Breast epithelium (tissue), 4 donors: ENCODE results near the gene MLXIP. TPM values are rescaled to one million over a fixed set of nuclear protein-coding genes. Genes with fewer than 3 reads are reported as not detected.

ENCODE experiments used
- DNase-seq, 2 donors: peaks; one replicate each; pipeline ENCODE4 v3.0.0-alpha.2; 2019; ENCODE audit warnings: low spot score in 2 of 2
- H3K27ac ChIP-seq, 2 donors: fragments of 200-600 bp; sonication (generic) in 1 of 2; one replicate each; pipeline ENCODE4 v1.5.1; 2016 to 2019; ENCODE audit warnings: mild to moderate bottlenecking in 1 of 2
- H3K27me3 ChIP-seq, 2 donors: fragments of 200-600 bp; sonication (generic) in 1 of 2; one replicate each; pipeline versions ENCODE4 v1.5.1 to v1.6.0; 2017 to 2019; ENCODE audit warnings: control low read depth in 1 of 2, mild to moderate bottlenecking in 1 of 2
- H3K36me3 ChIP-seq: fragments of 200-600 bp; one replicate; pipeline ENCODE4 v1.5.1; 2019
- H3K4me1 ChIP-seq, 2 donors: fragments of 200-600 bp; sonication (generic); one replicate each; pipeline ENCODE4 v1.5.1; 2016 to 2019; ENCODE audit warnings: control low read depth in 1 of 2
- H3K4me3 ChIP-seq, 3 donors: fragments of 200-600 bp; sonication (generic); 1 replicate in 2 of 3; 2 replicates in 1 of 3; pipeline ENCODE4 v1.5.1; 2016 to 2019; ENCODE audit warnings: mild to moderate bottlenecking in 3 of 3, moderate library complexity in 2 of 3
- H3K9me3 ChIP-seq, 2 donors: fragments of 200-600 bp; sonication (generic) in 1 of 2; one replicate each; pipeline ENCODE4 v1.5.1; 2016 to 2019; ENCODE audit warnings: control low read depth in 1 of 2
- CTCF ChIP-seq, 3 donors: fragments of 450-650 bp; IDR thresholded peaks; one replicate each; pipeline ENCODE4 v1.5.1; 2016 to 2017; ENCODE audit warnings: antibody characterized with exemption in 3 of 3, mild to moderate bottlenecking in 3 of 3, moderate library complexity in 3 of 3
- POLR2A ChIP-seq: fragments of 450-650 bp; IDR thresholded peaks from one replicate; pipeline ENCODE4 v1.6.1; 2016; ENCODE audit warnings: antibody characterized with exemption, mild to moderate bottlenecking, moderate library complexity
- POLR2AphosphoS5 ChIP-seq, 3 donors: sonication (generic); formaldehyde crosslinking; IDR thresholded peaks; one replicate each; pipeline ENCODE4 v1.6.1; 2017; ENCODE audit warnings: antibody characterized with exemption in 3 of 3
- intact Hi-C: fragments of 100-400 bp; cut with DNase I; formaldehyde crosslinking; loops from one replicate; pipeline ENCODE4 v1.15.1; 2023; ENCODE audit warnings: low total_unique reads
- total RNA-seq, 3 donors: library from RNA; depleted of rRNA; stranded (reverse); fragments of >200 nt; gene quantifications; one replicate each; pipeline ENCODE4 v1.1.0, GENCODE V29; 2016

Gene MLXIP
- total RNA-seq, 3 donors from 2014 or later = 21.1 to 31.1 (median 28.2) TPM

- Histone ChIP-seq H3K4me1 (peaks cover 0 to 3% of the 10 kb centered on the region in 2 donors), H3K4me3 (no peak overlapping the region), H3K27ac (no peak overlapping the region), H3K27me3 (no peaks in the 10 kb centered on the region), H3K36me3 (no peaks in the 10 kb centered on the region), H3K9me3 (no peaks in the 10 kb centered on the region)
- DNase-seq = no peak
- intact Hi-C loops = no loop called here
- TF ChIP-seq CTCF (IDR thresholded peaks at IDR 0.05) (no peak), POLR2AphosphoS5 (IDR thresholded peaks at IDR 0.05) (no peak), POLR2A (no peak)
These were observed 45.2 kb downstream of the MLXIP start for GRCh38 chr12:122123761-122124145.

GRCh38 chr12:122124370-122124769, 45.8 kb downstream of the MLXIP start:
- TF ChIP-seq CTCF (IDR thresholded peaks at IDR 0.05) = no peak
- no peak for TF ChIP-seq POLR2AphosphoS5 (IDR thresholded peaks at IDR 0.05)
- no peak for TF ChIP-seq POLR2A
- H3K27me3 ChIP-seq = no peaks in the 10 kb centered on the region
- no peaks in the 10 kb centered on the region for H3K9me3 ChIP-seq
- no peaks in the 10 kb centered on the region for H3K36me3 ChIP-seq
- H3K27ac ChIP-seq = no peak overlapping the region
- DNase-seq = no peak
- intact Hi-C loops = no loop called here
- no peak overlapping the region for H3K4me3 ChIP-seq
- peaks cover 0 to 3% of the 10 kb centered on the region in 2 donors for H3K4me1 ChIP-seq

GRCh38 chr12:122125452-122126341, 47.1 kb downstream of the MLXIP start:
- Histone ChIP-seq H3K27me3 (no peaks in the 10 kb centered on the region), H3K27ac (no peak overlapping the region), H3K4me3 (no peak overlapping the region), H3K4me1 (peaks cover 0 to 3% of the 10 kb centered on the region in 2 donors), H3K9me3 (no peaks in the 10 kb centered on the region), H3K36me3 (no peaks in the 10 kb centered on the region)
- no peak for DNase-seq
- intact Hi-C loops = loop anchor here (5.0 kb wide), 1 partner anchor 97 kb away; no protein-coding TSS in a partner anchor
- TF ChIP-seq POLR2AphosphoS5 (IDR thresholded peaks at IDR 0.05) (no peak), POLR2A (no peak), CTCF (IDR thresholded peaks at IDR 0.05) (no peak)

- Histone ChIP-seq H3K9me3 (no peaks in the 10 kb centered on the region), H3K27ac (no peak overlapping the region), H3K4me3 (no peak overlapping the region), H3K36me3 (no peaks in the 10 kb centered on the region), H3K27me3 (no peaks in the 10 kb centered on the region), H3K4me1 (peaks cover 0 to 3% of the 10 kb centered on the region in 2 donors)
- intact Hi-C loops = loop anchor here (5.0 kb wide), 1 partner anchor 96 kb away; no protein-coding TSS in a partner anchor
- DNase-seq = no peak
- no peak for TF ChIP-seq POLR2A
- no peak for TF ChIP-seq POLR2AphosphoS5 (IDR thresholded peaks at IDR 0.05)
- TF ChIP-seq CTCF (IDR thresholded peaks at IDR 0.05) = no peak
These were observed 47.7 kb downstream of the MLXIP start for GRCh38 chr12:122126342-122126635.
